Measurements from ENCODE around the gene KRT72. TPM values are rescaled to one million over a fixed set of nuclear protein-coding genes. Genes with fewer than 3 reads are reported as not detected.

KRT72 gene
- not detected in 2 replicates for total RNA-seq

GRCh38 chr12:52600941-52601481 lies at the start of gene KRT72:
Gene KRT72 (minus strand): TSS chr12:52601463. CDS start chr12:52601452, 11 bp downstream.

GRCh38 chr12:52618216-52618615 lies 17.0 kb upstream of the KRT72 start, which contains the start of gene KRT73:
Gene KRT73 (minus strand): TSS chr12:52618559. CDS start chr12:52618524, 35 bp downstream.

GRCh38 chr12:52573743-52574142 lies 27.5 kb downstream of the KRT72 start, which contains the start of gene KRT74:
Gene KRT74 (minus strand): TSS chr12:52573843. CDS start chr12:52573777, 66 bp downstream.

GRCh38 chr12:52552681-52553195 lies 48.5 kb downstream of the KRT72 start, which contains the start of gene KRT71:
Gene KRT71 (minus strand): TSS chr12:52553145. CDS start chr12:52553077, 68 bp downstream.

Other genes with a start within 250 kb of the KRT72 start
- gene KRT85, start 234.0 kb downstream of the KRT72 start, total RNA-seq = not detected in 2 replicates
- gene KRT84, start 215.8 kb downstream of the KRT72 start, total RNA-seq = not detected in 2 replicates
- gene KRT82, start 195.1 kb downstream of the KRT72 start, total RNA-seq = not detected in 2 replicates
- gene KRT75, start 167.1 kb downstream of the KRT72 start, total RNA-seq = 4.9 and 7.4 TPM in 2 replicates
- 883 and 1,696 TPM in 2 replicates for gene KRT6B, start 149.3 kb downstream of the KRT72 start, total RNA-seq
- 11.7 and 19.2 TPM in 2 replicates for gene KRT6C, start 127.7 kb downstream of the KRT72 start, total RNA-seq
- 3,851 and 5,054 TPM in 2 replicates for gene KRT6A, start 108.2 kb downstream of the KRT72 start, total RNA-seq
- 12,420 and 12,774 TPM in 2 replicates for gene KRT5, start 81.1 kb downstream of the KRT72 start, total RNA-seq
- not detected in 2 replicates for gene KRT71, start 48.3 kb downstream of the KRT72 start, total RNA-seq
- gene KRT74, start 27.6 kb downstream of the KRT72 start, total RNA-seq = not detected in 2 replicates
- not detected in 2 replicates for gene KRT73, start 17.1 kb upstream of the KRT72 start, total RNA-seq
- gene KRT2, start 50.7 kb upstream of the KRT72 start, total RNA-seq = not detected in 2 replicates
- 2.3 TPM in 1 of 2 replicates, not detected in the other for gene KRT1, start 78.9 kb upstream of the KRT72 start, total RNA-seq
- gene KRT77, start 102.1 kb upstream of the KRT72 start, total RNA-seq = not detected in 2 replicates
- not detected in 2 replicates for gene KRT76, start 175.9 kb upstream of the KRT72 start, total RNA-seq
- gene KRT3, start 194.7 kb upstream of the KRT72 start, total RNA-seq = not detected in 2 replicates
- gene KRT4, start 212.7 kb upstream of the KRT72 start, total RNA-seq = not detected in 2 replicates
- gene KRT79, start 232.8 kb upstream of the KRT72 start, total RNA-seq = not detected in 2 replicates
- gene KRT78, start 247.5 kb upstream of the KRT72 start, total RNA-seq = 0.04 and 0.16 TPM in 2 replicates